ENCODE results near the gene LGALS3BP.

The LGALS3BP gene, protein sequence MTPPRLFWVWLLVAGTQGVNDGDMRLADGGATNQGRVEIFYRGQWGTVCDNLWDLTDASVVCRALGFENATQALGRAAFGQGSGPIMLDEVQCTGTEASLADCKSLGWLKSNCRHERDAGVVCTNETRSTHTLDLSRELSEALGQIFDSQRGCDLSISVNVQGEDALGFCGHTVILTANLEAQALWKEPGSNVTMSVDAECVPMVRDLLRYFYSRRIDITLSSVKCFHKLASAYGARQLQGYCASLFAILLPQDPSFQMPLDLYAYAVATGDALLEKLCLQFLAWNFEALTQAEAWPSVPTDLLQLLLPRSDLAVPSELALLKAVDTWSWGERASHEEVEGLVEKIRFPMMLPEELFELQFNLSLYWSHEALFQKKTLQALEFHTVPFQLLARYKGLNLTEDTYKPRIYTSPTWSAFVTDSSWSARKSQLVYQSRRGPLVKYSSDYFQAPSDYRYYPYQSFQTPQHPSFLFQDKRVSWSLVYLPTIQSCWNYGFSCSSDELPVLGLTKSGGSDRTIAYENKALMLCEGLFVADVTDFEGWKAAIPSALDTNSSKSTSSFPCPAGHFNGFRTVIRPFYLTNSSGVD

GRCh38 chr17:78979780-78980623 is at the start of gene LGALS3BP:
Gene LGALS3BP (minus strand): TSS chr17:78979923. CDS start chr17:78977191, 2,732 bp downstream.
- peak; percentile 89 for DNase-seq (ENCODE audit: low read depth)
- H3K4me3 ChIP-seq (replicated peaks; ENCODE audit: low read depth, low read length), result peak within 1 kb of the TSS; percentile 56
- TF ChIP-seq, protein P1, sequence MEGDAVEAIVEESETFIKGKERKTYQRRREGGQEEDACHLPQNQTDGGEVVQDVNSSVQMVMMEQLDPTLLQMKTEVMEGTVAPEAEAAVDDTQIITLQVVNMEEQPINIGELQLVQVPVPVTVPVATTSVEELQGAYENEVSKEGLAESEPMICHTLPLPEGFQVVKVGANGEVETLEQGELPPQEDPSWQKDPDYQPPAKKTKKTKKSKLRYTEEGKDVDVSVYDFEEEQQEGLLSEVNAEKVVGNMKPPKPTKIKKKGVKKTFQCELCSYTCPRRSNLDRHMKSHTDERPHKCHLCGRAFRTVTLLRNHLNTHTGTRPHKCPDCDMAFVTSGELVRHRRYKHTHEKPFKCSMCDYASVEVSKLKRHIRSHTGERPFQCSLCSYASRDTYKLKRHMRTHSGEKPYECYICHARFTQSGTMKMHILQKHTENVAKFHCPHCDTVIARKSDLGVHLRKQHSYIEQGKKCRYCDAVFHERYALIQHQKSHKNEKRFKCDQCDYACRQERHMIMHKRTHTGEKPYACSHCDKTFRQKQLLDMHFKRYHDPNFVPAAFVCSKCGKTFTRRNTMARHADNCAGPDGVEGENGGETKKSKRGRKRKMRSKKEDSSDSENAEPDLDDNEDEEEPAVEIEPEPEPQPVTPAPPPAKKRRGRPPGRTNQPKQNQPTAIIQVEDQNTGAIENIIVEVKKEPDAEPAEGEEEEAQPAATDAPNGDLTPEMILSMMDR (IDR thresholded peaks at IDR 0.05; ENCODE audit: low read length, missing control alignments), result no peak

DNA sequence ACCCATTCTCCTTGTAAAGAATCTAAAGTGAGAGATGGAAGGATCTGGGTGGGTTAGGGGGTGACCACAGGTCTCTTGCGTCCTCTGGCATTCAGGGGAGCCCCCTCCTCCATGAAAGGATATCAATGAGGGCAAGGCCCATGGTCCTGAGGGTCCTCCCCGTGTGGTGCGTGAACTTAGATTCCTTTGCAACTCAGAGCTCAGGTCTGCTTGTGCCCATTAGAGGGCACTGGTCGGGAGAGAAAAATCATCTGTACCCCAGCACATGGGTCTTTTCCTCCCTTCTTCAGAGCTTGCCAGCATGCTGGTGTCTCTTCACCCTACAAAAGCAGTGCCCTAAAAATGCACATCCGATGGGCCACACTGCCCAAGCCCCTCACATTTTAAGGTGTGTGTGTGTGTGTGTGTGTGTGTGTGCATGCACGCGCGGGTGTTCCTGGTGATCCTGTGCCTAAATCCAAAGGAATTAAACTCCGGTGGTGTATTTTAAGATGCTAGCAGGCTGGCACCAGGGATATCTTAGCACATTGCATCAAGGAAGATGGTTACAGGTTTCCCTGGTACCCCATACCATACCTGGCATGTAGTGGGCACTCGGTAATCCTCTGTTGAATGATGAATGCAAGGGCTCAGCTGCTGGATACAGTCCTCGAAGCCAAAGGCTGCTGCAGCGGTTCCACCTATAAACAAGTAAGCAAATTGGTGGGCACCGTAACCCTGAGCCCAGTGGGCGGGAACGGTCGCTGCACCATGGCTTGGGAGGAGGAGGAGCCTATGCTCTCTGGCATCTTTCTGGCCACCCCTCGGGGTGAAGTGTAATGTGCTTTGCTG is 49.0 kb upstream of the LGALS3BP start:
- peak; percentile 40 for DNase-seq (ENCODE audit: low read depth)
- no peak overlapping the region for H3K4me3 ChIP-seq (replicated peaks; ENCODE audit: low read depth, low read length)
- TF ChIP-seq, protein P1 (IDR thresholded peaks at IDR 0.05; ENCODE audit: low read length, missing control alignments), result peak; percentile 36

- peak; percentile 75 for DNase-seq (ENCODE audit: low read depth)
- peak overlapping the region; percentile 86 for H3K4me3 ChIP-seq (replicated peaks; ENCODE audit: low read depth, low read length)
- TF ChIP-seq, protein P1 (IDR thresholded peaks at IDR 0.05; ENCODE audit: low read length, missing control alignments), result no peak
Observed at GRCh38 chr17:79027925-79028491, 48.3 kb upstream of the LGALS3BP start.

- peak; percentile 37 for DNase-seq (ENCODE audit: low read depth)
Observed at GRCh38 chr17:79027274-79027924, 47.7 kb upstream of the LGALS3BP start.

GRCh38 chr17:79026376-79027273 is 46.9 kb upstream of the LGALS3BP start:
- TF ChIP-seq, protein P1 (IDR thresholded peaks at IDR 0.05; ENCODE audit: low read length, missing control alignments), result no peak

More at GRCh38 chr17:79027274-79027924, 47.7 kb upstream of the LGALS3BP start:
- peak overlapping the region; percentile 86 for H3K4me3 ChIP-seq (replicated peaks; ENCODE audit: low read depth, low read length)
- TF ChIP-seq, protein P1 (IDR thresholded peaks at IDR 0.05; ENCODE audit: low read length, missing control alignments), result no peak

More at GRCh38 chr17:79026376-79027273, 46.9 kb upstream of the LGALS3BP start:
- peak; percentile 84 for DNase-seq (ENCODE audit: low read depth)
- H3K4me3 ChIP-seq (replicated peaks; ENCODE audit: low read depth, low read length), result peak overlapping the region; percentile 86
